DMS53 treated with DMSO at 0.1 percent for 48 hours (cell line): Measurements from ENCODE around the gene COQ8A.
A peak's percentile ranks its signal among the peaks of the same experiment; 100 is the strongest.

ENCODE experiments used
- DNase-seq: peaks from one replicate; lab custom pipeline; 2025; ENCODE audit not compliant: unreplicated experiment; lab: John Stamatoyannopoulos, UW

COQ8A gene

GRCh38 chr1:226972931-226973330 is 32.8 kb downstream of the COQ8A start:
- no peak for DNase-seq

- no peak for DNase-seq
Observed at GRCh38 chr1:226973371-226973897, 33.3 kb downstream of the COQ8A start.

- DNase-seq, result no peak
Observed at GRCh38 chr1:226973898-226974543, 33.9 kb downstream of the COQ8A start.

DNA sequence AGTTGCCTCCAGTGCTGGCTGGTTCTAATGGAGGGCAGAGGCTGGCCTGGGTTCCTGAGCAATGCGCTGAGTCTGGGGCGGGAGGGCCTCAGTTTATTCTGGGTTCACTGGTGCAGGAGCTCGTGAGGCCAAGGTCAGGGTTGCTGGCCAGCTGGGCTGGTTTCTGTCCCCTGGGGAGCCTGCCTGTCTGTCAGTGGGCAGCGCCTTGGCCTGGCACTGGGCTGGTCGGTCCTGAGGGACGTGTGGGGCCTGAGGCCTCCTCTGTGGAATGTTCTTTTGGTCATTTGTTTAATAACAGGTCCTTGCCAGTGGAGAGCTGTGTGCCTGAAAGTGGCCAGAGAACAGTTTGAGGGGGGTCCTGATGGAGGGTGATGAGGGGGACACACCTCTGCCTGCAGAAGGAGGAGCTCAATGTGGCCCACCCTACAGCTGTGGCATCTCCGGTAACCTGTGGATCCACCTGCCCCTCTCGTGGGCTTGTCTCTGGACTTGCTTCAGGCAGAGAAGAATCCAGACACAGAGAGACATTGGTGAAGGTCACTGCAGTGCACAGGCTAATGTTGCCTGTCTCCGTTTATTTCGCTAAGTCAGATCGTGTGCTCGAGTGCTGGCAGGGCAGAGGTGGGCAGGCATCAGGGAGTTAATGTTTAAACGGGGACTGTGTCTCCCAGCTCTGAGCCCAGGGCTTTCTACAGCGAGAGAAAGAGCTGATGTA is 34.6 kb downstream of the COQ8A start:
- DNase-seq, result peak; percentile 80

- peak; percentile 25 for DNase-seq
Observed at GRCh38 chr1:226975259-226976250, 35.5 kb downstream of the COQ8A start.

DNA sequence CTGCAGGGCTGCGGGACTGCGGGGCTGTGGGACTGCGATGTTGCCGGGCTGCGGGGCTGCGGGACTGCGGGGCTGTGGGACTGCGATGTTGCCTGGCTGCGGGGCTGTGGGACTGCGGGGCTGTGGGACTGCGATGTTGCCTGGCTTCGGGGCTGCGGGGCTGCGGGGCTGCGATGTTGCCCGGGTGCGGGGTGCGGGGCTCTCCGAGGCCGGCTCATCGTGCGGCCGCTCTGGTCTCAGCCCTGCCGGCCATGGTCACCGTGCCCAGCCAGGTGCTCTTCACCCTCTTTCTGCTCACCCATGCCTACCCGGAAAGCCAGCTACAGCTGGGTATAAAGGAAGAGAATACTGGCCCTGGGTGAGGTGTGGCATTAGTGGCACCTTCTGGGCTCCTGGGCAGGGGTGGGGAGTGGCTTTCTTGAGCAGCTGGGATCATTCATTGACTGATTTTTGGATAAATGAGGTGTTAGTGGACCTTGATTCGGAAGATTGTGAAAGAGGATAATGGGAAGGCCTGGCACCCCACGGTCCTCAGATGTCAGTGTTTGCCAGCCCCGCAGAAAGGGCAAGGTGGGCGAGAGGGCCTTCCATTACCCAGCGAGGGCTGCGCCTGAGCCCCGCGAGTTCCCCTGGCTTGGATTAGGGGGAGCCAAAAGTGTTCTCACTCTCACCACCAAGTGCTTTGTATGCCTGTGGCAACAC is 36.3 kb downstream of the COQ8A start:
- DNase-seq, result no peak

DNA sequence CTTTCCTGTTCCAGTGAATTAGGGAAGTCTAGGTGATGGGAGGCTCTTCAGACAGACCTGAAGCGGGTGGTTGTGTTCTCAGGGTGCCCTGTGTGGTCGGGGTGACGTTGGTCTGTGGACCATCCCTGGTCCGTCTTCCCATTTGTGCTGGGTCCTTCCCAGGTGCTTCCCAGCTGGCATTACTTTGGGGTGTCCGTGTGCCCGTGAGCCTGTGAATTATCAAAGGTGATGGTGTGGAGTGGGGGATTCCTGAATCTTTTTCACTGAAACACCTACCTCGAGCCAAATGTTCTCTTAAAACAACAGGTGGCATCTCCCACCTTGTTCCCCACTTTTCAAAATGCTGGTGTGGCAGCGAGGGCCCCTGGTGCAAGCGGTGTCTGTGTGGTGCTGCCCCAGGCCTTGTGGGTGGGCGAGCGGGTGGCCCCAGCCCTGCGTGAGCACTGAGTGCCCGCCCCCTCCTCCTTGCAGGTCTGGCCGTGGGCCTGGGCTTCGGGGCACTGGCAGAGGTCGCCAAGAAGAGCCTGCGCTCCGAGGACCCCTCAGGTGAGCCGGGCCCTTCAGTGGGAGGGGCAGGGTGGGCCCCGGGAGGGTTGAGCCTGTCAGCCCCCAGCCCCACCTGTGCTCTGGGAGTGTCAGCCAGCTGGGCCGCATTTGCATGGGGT is 37.0 kb downstream of the COQ8A start:
- DNase-seq, result no peak

- DNase-seq, result no peak
Observed at GRCh38 chr1:226977643-226978431, 37.7 kb downstream of the COQ8A start.

DNA sequence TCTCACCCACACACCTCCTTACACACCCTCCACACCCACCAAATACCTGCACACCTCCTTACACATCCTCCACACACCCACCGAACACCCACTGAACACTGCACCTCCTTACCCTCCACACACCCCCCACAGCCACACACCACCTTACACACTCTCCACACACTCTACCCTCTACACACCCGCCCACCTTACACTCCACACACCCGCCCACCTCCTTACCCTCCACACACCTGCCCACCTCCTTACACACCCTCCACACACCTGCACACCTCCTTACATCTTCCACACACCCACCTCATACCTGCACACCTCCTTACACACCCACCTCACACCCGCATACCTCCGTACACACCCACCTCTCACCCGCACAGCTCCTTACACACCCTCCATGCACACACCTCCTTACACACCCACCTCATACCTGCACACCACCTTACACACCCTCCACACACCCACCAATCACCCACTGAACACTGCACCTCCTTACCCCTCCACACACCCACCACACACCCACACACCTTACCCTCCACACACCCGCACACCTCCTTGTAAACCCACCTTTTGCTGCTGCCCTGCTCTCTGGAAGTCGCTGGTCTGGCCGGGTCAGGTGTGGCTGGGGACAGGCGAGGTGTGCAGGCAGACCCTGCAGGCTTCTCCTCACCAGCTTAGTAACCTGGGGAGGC is 38.5 kb downstream of the COQ8A start:
- DNase-seq, result no peak

DNA sequence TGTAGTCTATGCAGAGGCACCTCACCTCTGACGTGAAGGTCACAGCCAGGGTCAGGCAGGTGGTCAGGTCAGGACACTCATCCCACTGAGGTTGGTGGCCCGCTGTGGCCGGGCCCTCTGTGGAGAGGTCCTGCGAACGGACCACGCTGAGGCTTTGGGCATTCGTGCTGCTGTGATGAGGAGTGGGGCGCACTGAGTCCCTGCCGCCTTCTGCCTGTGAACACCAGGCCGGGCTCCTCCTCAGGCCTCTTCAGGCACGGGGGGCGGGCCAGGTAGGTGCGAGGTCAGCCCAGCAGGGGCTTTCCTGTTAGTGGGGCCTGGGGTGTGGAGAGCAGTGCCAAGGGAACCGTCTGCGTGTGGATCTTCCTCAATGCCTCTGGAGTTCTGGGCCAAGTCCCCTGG is 39.0 kb downstream of the COQ8A start:
- no peak for DNase-seq

- DNase-seq, result no peak
Observed at GRCh38 chr1:226979517-226980121, 39.5 kb downstream of the COQ8A start.

DNA sequence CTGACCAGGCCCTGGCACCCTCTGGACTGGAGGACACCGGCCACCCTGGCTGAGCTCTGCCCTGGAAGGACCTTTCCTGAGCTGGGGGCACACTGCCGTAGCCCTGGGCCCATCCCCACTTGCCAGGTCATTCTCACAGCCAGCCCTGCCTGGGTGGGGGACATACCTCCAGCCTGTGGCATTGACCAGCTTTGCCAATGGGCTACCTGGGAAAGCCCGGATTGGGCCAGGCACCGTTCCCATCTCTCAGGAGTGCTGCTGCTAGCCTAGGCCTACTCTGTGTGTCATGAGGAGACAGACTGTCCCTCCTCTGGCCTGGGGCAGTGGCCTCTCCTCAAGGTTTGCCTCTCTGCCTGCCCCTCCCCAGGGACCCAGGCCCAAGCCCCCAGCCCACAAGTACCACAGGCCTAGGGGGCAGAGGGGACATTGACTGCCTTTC is 40.0 kb downstream of the COQ8A start:
- DNase-seq, result no peak

GRCh38 chr1:226980565-226981385 is 40.7 kb downstream of the COQ8A start:
- DNase-seq, result no peak

GRCh38 chr1:226981386-226981817 is 41.3 kb downstream of the COQ8A start:
- no peak for DNase-seq

DNA sequence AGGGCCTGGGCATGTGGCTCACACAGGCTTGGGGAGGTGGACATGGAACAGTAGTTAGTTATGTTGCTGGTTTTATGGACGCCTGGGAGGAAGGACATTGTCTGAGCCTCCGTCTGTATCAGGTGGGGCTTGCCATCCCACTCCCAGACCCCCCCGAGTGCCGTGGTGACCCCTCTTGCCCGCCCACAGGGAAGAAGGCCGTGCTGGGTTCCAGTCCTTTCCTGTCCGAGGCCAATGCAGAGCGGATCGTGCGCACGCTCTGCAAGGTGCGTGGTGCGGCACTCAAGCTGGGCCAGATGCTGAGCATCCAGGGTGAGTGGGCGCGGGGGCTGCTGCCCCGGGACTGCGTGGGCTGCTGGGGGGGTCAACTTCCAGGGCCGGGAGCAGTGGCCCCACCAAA is 41.7 kb downstream of the COQ8A start:
- no peak for DNase-seq

DNA sequence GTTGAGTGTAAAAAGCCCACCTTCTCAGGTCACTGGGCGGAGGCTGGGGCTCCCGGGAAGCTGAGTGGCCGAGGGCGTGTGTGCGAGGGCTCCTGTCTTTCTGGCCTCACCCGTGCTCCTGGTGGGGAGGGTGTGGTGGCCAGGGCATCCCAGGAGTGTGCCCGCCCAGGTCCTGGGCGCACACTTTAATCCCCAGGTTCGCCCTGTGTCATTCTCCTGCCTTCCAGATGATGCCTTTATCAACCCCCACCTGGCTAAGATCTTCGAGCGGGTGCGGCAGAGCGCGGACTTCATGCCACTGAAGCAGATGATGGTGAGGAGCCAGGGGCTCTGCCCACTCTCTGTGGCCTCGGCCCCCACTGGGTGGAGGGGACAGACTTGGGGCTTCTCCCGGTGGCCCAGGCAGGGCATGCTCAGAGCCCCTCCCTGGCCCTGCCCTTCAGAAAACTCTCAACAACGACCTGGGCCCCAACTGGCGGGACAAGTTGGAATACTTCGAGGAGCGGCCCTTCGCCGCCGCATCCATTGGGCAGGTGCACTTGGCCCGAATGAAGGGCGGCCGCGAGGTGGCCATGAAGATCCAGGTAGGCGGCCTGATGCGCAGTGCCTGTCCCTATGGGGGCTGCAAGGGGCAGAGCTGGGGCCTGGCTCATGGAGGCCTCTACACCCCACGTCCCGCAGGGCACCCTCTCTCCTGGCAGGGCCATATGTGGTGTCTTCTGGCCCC is 42.5 kb downstream of the COQ8A start:
- DNase-seq, result no peak
